Mesothelial cell of epicardium (in vitro differentiated cells): Measurements from ENCODE around the gene SRD5A3. TPM values are rescaled to one million over a fixed set of nuclear protein-coding genes. Genes with fewer than 3 reads are reported as not detected.

Source experiments
- DNase-seq, 2 experiments: peaks; one replicate each; pipeline ENCODE4 v3.0.0; 2021; ENCODE audit warnings: low spot score in 2 of 2; ENCODE audit not compliant: unreplicated experiment in 2 of 2
- H3K27ac Mint-ChIP-seq: 2 replicates; pipeline ENCODE4 v1.8.0; 2021; ENCODE audit warnings: mixed read lengths
- H3K27me3 Mint-ChIP-seq: 2 replicates; pipeline ENCODE4 v1.8.0; 2021; ENCODE audit warnings: low read depth, mixed read lengths
- H3K36me3 Mint-ChIP-seq: 2 replicates; pipeline ENCODE4 v1.8.0; 2021; ENCODE audit warnings: mixed read lengths
- H3K4me1 Mint-ChIP-seq: 2 replicates; pipeline ENCODE4 v1.8.0; 2021; ENCODE audit warnings: mixed read lengths
- H3K4me3 Mint-ChIP-seq: 2 replicates; pipeline ENCODE4 v1.8.0; 2021; ENCODE audit warnings: mild to moderate bottlenecking, moderate library complexity, mixed read lengths
- H3K9me3 Mint-ChIP-seq: 2 replicates; pipeline ENCODE4 v1.8.0; 2021; ENCODE audit warnings: mixed read lengths
- CTCF ChIP-seq: fragments of 200-600 bp; sonication (generic); IDR thresholded peaks from one replicate; pipeline ENCODE4 v1.5.0; 2021; ENCODE audit warnings: antibody characterized with exemption; ENCODE audit not compliant: unreplicated experiment
- total RNA-seq: library from RNA; stranded (reverse); gene quantifications from 3 replicates; pipeline ENCODE4 v1.2.1, GENCODE V29; 2021

SRD5A3 gene
- total RNA-seq, 1 donor from 2014 or later, result 17.5 TPM

- Mint-ChIP-seq H3K9me3 (no peaks in the 10 kb centered on the region), H3K27ac (no peak overlapping the region), H3K27me3 (no peaks in the 10 kb centered on the region), H3K4me3 (no peak overlapping the region), H3K4me1 (no peaks in the 10 kb centered on the region), H3K36me3 (peaks cover 16% of the 10 kb centered on the region)
- TF ChIP-seq CTCF, result no peak
- DNase-seq, result no peak
Measured at GRCh38 chr4:55369968-55370367, 23.9 kb downstream of the SRD5A3 start.

GRCh38 chr4:55372259-55372658 is 26.2 kb downstream of the SRD5A3 start:
- TF ChIP-seq CTCF, result no peak
- peaks cover 16% of the 10 kb centered on the region for H3K36me3 Mint-ChIP-seq
- H3K27ac Mint-ChIP-seq, result no peak overlapping the region
- no peak for DNase-seq
- H3K4me1 Mint-ChIP-seq, result no peaks in the 10 kb centered on the region
- H3K9me3 Mint-ChIP-seq, result no peaks in the 10 kb centered on the region
- H3K27me3 Mint-ChIP-seq, result no peaks in the 10 kb centered on the region
- no peak overlapping the region for H3K4me3 Mint-ChIP-seq

- Mint-ChIP-seq H3K36me3 (peaks cover 14% of the 10 kb centered on the region), H3K4me3 (no peak overlapping the region), H3K27me3 (no peaks in the 10 kb centered on the region), H3K9me3 (no peaks in the 10 kb centered on the region), H3K27ac (no peak overlapping the region), H3K4me1 (no peaks in the 10 kb centered on the region)
- TF ChIP-seq CTCF, result no peak
- DNase-seq, result no peak
Measured at GRCh38 chr4:55373461-55373860, 27.4 kb downstream of the SRD5A3 start.

- H3K9me3 Mint-ChIP-seq, result no peaks in the 10 kb centered on the region
- no peak for TF ChIP-seq CTCF
- DNase-seq, result no peak
- no peak overlapping the region for H3K27ac Mint-ChIP-seq
- H3K4me1 Mint-ChIP-seq, result no peaks in the 10 kb centered on the region
- no peak overlapping the region for H3K4me3 Mint-ChIP-seq
- no peaks in the 10 kb centered on the region for H3K36me3 Mint-ChIP-seq
- H3K27me3 Mint-ChIP-seq, result no peaks in the 10 kb centered on the region
Measured at GRCh38 chr4:55376698-55377097, 30.7 kb downstream of the SRD5A3 start.

GRCh38 chr4:55378617-55379467 is 32.8 kb downstream of the SRD5A3 start:
- TF ChIP-seq CTCF, result no peak
- Mint-ChIP-seq H3K27me3 (no peaks in the 10 kb centered on the region), H3K4me3 (no peak overlapping the region), H3K36me3 (no peaks in the 10 kb centered on the region), H3K4me1 (no peaks in the 10 kb centered on the region), H3K9me3 (no peaks in the 10 kb centered on the region), H3K27ac (no peak overlapping the region)
- DNase-seq, result no peak
